IPS DF 6.9 (cell line): Measurements from ENCODE around the gene EFCAB7.
"Not testable (repeated sequence)": the region's sequence is repeated elsewhere in the genome, so short reads cannot be mapped to it uniquely, and the experiment has no call there.

ENCODE experiments used
- DNase-seq: peaks from one replicate; pipeline ENCODE4 v3.0.0-alpha.2; 2013; ENCODE audit warnings: low read depth, low spot score
- H3K27ac ChIP-seq: one replicate; pipeline ENCODE4 v1.5.1; 2013; ENCODE audit warnings: low read length, control low read depth
- H3K27me3 ChIP-seq: 2 replicates; pipeline ENCODE4 v1.6.1; 2013; ENCODE audit warnings: mild to moderate bottlenecking, low read length; ENCODE audit not compliant: control insufficient read depth, insufficient read depth
- H3K36me3 ChIP-seq: 2 replicates; pipeline ENCODE4 v1.6.1; 2013; ENCODE audit warnings: low read length; ENCODE audit not compliant: control insufficient read depth, insufficient read depth
- H3K4me1 ChIP-seq: 2 replicates; pipeline ENCODE4 v1.6.1; 2013; ENCODE audit warnings: low read length; ENCODE audit not compliant: control insufficient read depth, insufficient read depth
- H3K4me3 ChIP-seq: 2 replicates; pipeline ENCODE4 v1.5.1; 2013; ENCODE audit warnings: mild to moderate bottlenecking, low read length
- H3K9me3 ChIP-seq: 2 replicates; pipeline ENCODE4 v1.6.1; 2013; ENCODE audit warnings: low read length, inconsistent platforms; ENCODE audit not compliant: control insufficient read depth, insufficient read depth
- WGBS: extraction: QIAGEN DNeasy Blood & Tissue Kit; methylation state at CpG from one replicate; pipeline ENCODE4 v1.1.7; 2013; ENCODE audit warnings: mixed read lengths, missing lambda C conversion rate; ENCODE audit not compliant: insufficient read length, insufficient coverage; 5-methylcytosine and 5-hydroxymethylcytosine counted together

The EFCAB7 gene

GRCh38 chr1:63548303-63548702, 25.0 kb downstream of the EFCAB7 start:
- Histone ChIP-seq H3K4me3 (no peak overlapping the region), H3K36me3 (no peaks in the 10 kb centered on the region), H3K27ac (no peak overlapping the region), H3K9me3 (no peaks in the 10 kb centered on the region), H3K4me1 (no peaks in the 10 kb centered on the region), H3K27me3 (no peaks in the 10 kb centered on the region)
- DNase-seq: no peak
- WGBS: no CpG with 5 or more reads among the region's 2 CpGs

- no CpG with 5 or more reads among the region's 13 CpGs for WGBS
- H3K27me3 ChIP-seq: no peaks in the 10 kb centered on the region
- H3K4me3 ChIP-seq: no peak overlapping the region
- no peaks in the 10 kb centered on the region for H3K9me3 ChIP-seq
- H3K27ac ChIP-seq: no peak overlapping the region
- DNase-seq: no peak
- H3K4me1 ChIP-seq: no peaks in the 10 kb centered on the region
- no peaks in the 10 kb centered on the region for H3K36me3 ChIP-seq
Measured at GRCh38 chr1:63548877-63549276, 25.6 kb downstream of the EFCAB7 start.

DNA sequence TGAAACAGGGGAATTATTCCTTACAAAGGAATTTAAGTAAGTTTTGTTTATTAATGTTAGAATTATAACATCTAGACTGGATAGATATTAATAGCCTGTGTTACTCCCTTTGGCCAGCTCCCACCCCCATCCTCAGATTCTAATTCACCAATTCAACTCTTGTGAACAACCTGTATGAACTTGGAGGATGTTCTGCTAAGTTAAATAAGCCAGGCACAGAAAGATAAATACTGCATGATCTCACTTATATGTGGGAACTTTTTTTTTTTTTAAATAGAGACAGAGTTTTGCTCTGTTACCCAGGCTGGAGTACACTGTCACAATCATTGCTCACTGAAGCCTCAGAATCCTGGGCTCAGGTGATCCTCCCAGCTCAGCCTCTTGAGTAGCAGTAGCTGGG, 32.2 kb downstream of the EFCAB7 start:
- H3K27ac ChIP-seq: no peak overlapping the region
- H3K36me3 ChIP-seq: no peaks in the 10 kb centered on the region
- no peaks in the 10 kb centered on the region for H3K9me3 ChIP-seq
- H3K4me1 ChIP-seq: no peaks in the 10 kb centered on the region; the same call in 1 of the 2 replicates
- no peak for DNase-seq
- H3K27me3 ChIP-seq: no peaks in the 10 kb centered on the region
- H3K4me3 ChIP-seq: no peak overlapping the region

GRCh38 chr1:63557365-63557987, 34.2 kb downstream of the EFCAB7 start:
- DNase-seq: no peak
- no CpG with 5 or more reads among the region's 6 CpGs for WGBS

GRCh38 chr1:63559357-63559756, 36.0 kb downstream of the EFCAB7 start:
- H3K27me3 ChIP-seq: no peaks in the 10 kb centered on the region
- H3K36me3 ChIP-seq: no peaks in the 10 kb centered on the region
- no CpG with 5 or more reads among the region's 2 CpGs for WGBS
- DNase-seq: no peak
- H3K4me3 ChIP-seq: no peak overlapping the region
- H3K27ac ChIP-seq: no peak overlapping the region
- H3K4me1 ChIP-seq: no peaks in the 10 kb centered on the region; the same call in 1 of the 2 replicates
- no peaks in the 10 kb centered on the region for H3K9me3 ChIP-seq

More at GRCh38 chr1:63557365-63557987, 34.2 kb downstream of the EFCAB7 start:
- no peaks in the 10 kb centered on the region for H3K27me3 ChIP-seq
- H3K36me3 ChIP-seq: no peaks in the 10 kb centered on the region
- no peaks in the 10 kb centered on the region for H3K9me3 ChIP-seq
- no peaks in the 10 kb centered on the region; the same call in 1 of the 2 replicates for H3K4me1 ChIP-seq
- H3K4me3 ChIP-seq: no peak overlapping the region
- no peak overlapping the region for H3K27ac ChIP-seq

- Histone ChIP-seq H3K4me3 (no peak overlapping the region), H3K9me3 (no peaks in the 10 kb centered on the region), H3K27ac (no peak overlapping the region), H3K27me3 (no peaks in the 10 kb centered on the region), H3K4me1 (no peaks in the 10 kb centered on the region), H3K36me3 (no peaks in the 10 kb centered on the region)
- DNase-seq: no peak
Measured at GRCh38 chr1:63563745-63564144, 40.4 kb downstream of the EFCAB7 start.

GRCh38 chr1:63569068-63569467, 45.7 kb downstream of the EFCAB7 start:
- no peak for DNase-seq
- H3K27me3 ChIP-seq: no peaks in the 10 kb centered on the region
- H3K4me1 ChIP-seq: no peaks in the 10 kb centered on the region; the same call in 1 of the 2 replicates
- no peak overlapping the region for H3K4me3 ChIP-seq
- H3K36me3 ChIP-seq: no peaks in the 10 kb centered on the region
- H3K9me3 ChIP-seq: no peaks in the 10 kb centered on the region
- H3K27ac ChIP-seq: no peak overlapping the region
- no CpG with 5 or more reads among the region's 4 CpGs for WGBS

DNA sequence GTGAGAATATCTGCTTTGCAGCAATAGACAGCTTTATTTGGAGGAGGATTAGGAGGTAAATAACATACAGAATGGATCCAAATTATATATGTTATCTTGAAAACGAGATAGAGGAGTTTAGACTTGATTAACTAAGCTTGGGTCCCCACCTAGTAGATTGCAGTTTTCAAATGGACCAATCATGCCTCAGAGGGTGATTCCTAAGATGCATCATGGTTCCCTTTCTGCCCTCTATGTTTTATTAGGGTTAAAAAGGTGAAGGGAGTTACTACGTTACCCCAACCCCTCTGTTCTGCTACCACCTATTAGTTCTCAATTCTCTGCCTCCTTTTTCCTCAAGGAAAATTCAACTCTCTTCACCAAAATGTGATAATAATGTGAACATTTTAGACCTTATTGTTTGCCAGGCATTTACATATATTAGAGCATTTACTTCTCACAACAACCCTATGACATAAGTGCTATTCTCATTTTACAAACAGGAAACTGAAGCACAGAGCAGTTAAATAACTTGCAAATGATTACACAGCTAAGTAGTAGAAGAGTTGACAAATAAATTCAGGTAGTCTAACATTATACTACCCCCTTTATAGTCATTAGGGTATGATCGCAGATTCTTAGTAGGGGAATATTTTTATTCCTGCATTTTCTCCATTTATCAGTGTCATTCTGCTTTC, 46.5 kb downstream of the EFCAB7 start:
- WGBS: no CpG with 5 or more reads among the region's 3 CpGs
- Histone ChIP-seq H3K27ac (no peak overlapping the region), H3K9me3 (no peaks in the 10 kb centered on the region), H3K27me3 (no peaks in the 10 kb centered on the region), H3K4me1 (no peaks in the 10 kb centered on the region; the same call in 1 of the 2 replicates), H3K36me3 (no peaks in the 10 kb centered on the region), H3K4me3 (no peak overlapping the region)
- no peak for DNase-seq

- WGBS: no CpG with 5 or more reads among the region's 8 CpGs
- not testable (repeated sequence) for H3K27ac ChIP-seq, DNase-seq, H3K4me3 ChIP-seq, H3K9me3 ChIP-seq, H3K27me3 ChIP-seq, H3K36me3 ChIP-seq, H3K4me1 ChIP-seq
Measured at GRCh38 chr1:63572686-63573085, 49.4 kb downstream of the EFCAB7 start.

- not testable (repeated sequence) for H3K9me3 ChIP-seq, H3K27ac ChIP-seq, H3K27me3 ChIP-seq, H3K36me3 ChIP-seq, H3K4me3 ChIP-seq, H3K4me1 ChIP-seq, DNase-seq
- no CpG with 5 or more reads among the region's 2 CpGs for WGBS
Measured at GRCh38 chr1:63574203-63574796, 51.0 kb downstream of the EFCAB7 start.
